Vagina (tissue), 2 donors: ENCODE measurements around the gene RGS6.

Experiments
- POLR2A ChIP-seq, 2 donors: fragments of 450-650 bp; IDR thresholded peaks; one replicate each; pipeline ENCODE4 v1.6.1; 2017; ENCODE audit warnings: antibody characterized with exemption in 2 of 2, mild to moderate bottlenecking in 2 of 2, moderate library complexity in 2 of 2
- POLR2AphosphoS5 ChIP-seq, 2 donors: sonication (generic); formaldehyde crosslinking; IDR thresholded peaks; one replicate each; pipeline ENCODE4 v1.9.0; 2017; ENCODE audit warnings: antibody characterized with exemption in 2 of 2, mild to moderate bottlenecking in 2 of 2, low read depth in 1 of 2; ENCODE audit not compliant: insufficient read depth in 1 of 2
- TF ChIP-seq, protein P1 (sequence below), 3 experiments: fragments of 450-650 bp in 2 of 3; fragments of 200-600 bp in 1 of 3; sonication (generic) in 1 of 3; IDR thresholded peaks; one replicate each; pipeline ENCODE4 v1.5.1; 2017 to 2019; ENCODE audit warnings: antibody characterized with exemption in 3 of 3, mild to moderate bottlenecking in 2 of 3, moderate library complexity in 2 of 3

DNA sequence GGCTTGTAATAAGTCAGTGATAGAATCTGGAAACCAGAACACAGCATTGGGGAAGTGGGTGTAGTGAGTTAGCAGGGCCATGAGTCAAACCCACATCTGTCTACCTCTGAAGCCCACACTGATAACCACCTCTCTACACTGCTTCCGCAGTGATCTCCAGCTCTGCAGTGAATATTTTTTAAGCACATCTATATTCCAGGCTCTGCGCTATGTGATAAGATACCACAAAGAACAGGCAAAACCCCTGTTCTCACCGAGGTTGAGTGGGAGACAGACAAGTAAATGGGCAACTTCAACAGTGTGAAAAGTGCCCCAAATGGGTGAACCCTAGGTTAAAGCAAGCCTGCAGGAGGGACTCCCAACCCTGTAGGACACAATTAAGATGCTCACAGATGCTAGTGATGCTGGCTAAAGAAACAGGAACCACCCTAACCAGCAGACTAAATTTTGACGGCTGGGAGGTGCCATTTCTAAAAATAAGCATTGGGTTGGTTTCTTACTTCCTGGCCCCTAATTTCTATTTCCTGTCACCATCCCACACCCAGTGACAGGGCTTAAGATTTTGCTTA is 586.7 kb downstream of the RGS6 start:
- TF ChIP-seq, protein P1, sequence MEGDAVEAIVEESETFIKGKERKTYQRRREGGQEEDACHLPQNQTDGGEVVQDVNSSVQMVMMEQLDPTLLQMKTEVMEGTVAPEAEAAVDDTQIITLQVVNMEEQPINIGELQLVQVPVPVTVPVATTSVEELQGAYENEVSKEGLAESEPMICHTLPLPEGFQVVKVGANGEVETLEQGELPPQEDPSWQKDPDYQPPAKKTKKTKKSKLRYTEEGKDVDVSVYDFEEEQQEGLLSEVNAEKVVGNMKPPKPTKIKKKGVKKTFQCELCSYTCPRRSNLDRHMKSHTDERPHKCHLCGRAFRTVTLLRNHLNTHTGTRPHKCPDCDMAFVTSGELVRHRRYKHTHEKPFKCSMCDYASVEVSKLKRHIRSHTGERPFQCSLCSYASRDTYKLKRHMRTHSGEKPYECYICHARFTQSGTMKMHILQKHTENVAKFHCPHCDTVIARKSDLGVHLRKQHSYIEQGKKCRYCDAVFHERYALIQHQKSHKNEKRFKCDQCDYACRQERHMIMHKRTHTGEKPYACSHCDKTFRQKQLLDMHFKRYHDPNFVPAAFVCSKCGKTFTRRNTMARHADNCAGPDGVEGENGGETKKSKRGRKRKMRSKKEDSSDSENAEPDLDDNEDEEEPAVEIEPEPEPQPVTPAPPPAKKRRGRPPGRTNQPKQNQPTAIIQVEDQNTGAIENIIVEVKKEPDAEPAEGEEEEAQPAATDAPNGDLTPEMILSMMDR (IDR thresholded peaks at IDR 0.05): no peak
- TF ChIP-seq POLR2AphosphoS5 (IDR thresholded peaks at IDR 0.05; ENCODE audit: insufficient read depth in 1 of 2, low read depth in 1 of 2): no peak
- TF ChIP-seq POLR2A (IDR thresholded peaks at IDR 0.05): no peak
